ENCODE data around the gene EMP2.
A peak's percentile ranks its signal among the peaks of the same experiment; 100 is the strongest.
"Not testable (repeated sequence)": the region's sequence is repeated elsewhere in the genome, so short reads cannot be mapped to it uniquely, and the experiment has no call there.

Gene EMP2

GRCh38 chr16:10547708-10548107 lies 32.7 kb downstream of the EMP2 start:
- DNase-seq = no peak

- DNase-seq = no peak
Measured at GRCh38 chr16:10543231-10543977, 37.0 kb downstream of the EMP2 start.

GRCh38 chr16:10541366-10541765 lies 39.0 kb downstream of the EMP2 start:
- DNase-seq = no peak

GRCh38 chr16:10539793-10540192 lies 40.6 kb downstream of the EMP2 start:
- DNase-seq = no peak

GRCh38 chr16:10539236-10539635 lies 41.2 kb downstream of the EMP2 start:
- DNase-seq = no peak

GRCh38 chr16:10538583-10538982 lies 41.8 kb downstream of the EMP2 start:
- no peak for DNase-seq

- no peak for DNase-seq
Measured at GRCh38 chr16:10537946-10538345, 42.5 kb downstream of the EMP2 start.

GRCh38 chr16:10536814-10537389 lies 43.5 kb downstream of the EMP2 start:
- no peak for DNase-seq

GRCh38 chr16:10536328-10536727 lies 44.1 kb downstream of the EMP2 start:
- DNase-seq = not testable (repeated sequence)

- DNase-seq = no peak
Measured at GRCh38 chr16:10535461-10535860, 44.9 kb downstream of the EMP2 start.

GRCh38 chr16:10534748-10535147 lies 45.6 kb downstream of the EMP2 start:
- DNase-seq = no peak

- DNase-seq = not testable (repeated sequence)
Measured at GRCh38 chr16:10533612-10534011, 46.8 kb downstream of the EMP2 start.

GRCh38 chr16:10531582-10531981 lies 48.8 kb downstream of the EMP2 start:
- no peak for DNase-seq

GRCh38 chr16:10530685-10531084 lies 49.7 kb downstream of the EMP2 start:
- DNase-seq = no peak

GRCh38 chr16:10529895-10530669 lies 50.3 kb downstream of the EMP2 start:
- no peak for DNase-seq

- DNase-seq = no peak
Measured at GRCh38 chr16:10528635-10529034, 51.8 kb downstream of the EMP2 start.

- no peak for DNase-seq
Measured at GRCh38 chr16:10526962-10527361, 53.4 kb downstream of the EMP2 start.

GRCh38 chr16:10525214-10525825 lies 55.1 kb downstream of the EMP2 start:
- no peak for DNase-seq

- DNase-seq = no peak
Measured at GRCh38 chr16:10522966-10523365, 57.4 kb downstream of the EMP2 start.

GRCh38 chr16:10521681-10522274 lies 58.6 kb downstream of the EMP2 start:
- DNase-seq = peak; percentile 57

GRCh38 chr16:10520869-10521578 lies 59.4 kb downstream of the EMP2 start:
- DNase-seq = no peak

Measured in CD4-positive, alpha-beta T cell treated with Interleukin-12 subunit alpha and Interleukin-12 subunit beta, for 1 hour (primary cell).